SK-N-SH treated with all-trans-retinoic acid at 6 μM for 48 hours (cell line): ENCODE measurements around the gene ATXN7.

ENCODE experiments used
- ATAC-seq: fragments of 200-7000 bp; cut with Tn5 transposase; 3 replicates; pipeline ENCODE4 v1.9.1; 2020; ENCODE audit warnings: mild to moderate bottlenecking, moderate library complexity
- ARNTL ChIP-seq: fragments of 450-650 bp; formaldehyde crosslinking; IDR thresholded peaks from 2 replicates; pipeline ENCODE4 v1.5.0; 2020; ENCODE audit warnings: low read depth, mild to moderate bottlenecking, moderate library complexity, borderline replicate concordance
- BACH2 ChIP-seq: fragments of 250-450 bp; sonication (Bioruptor Pico); IDR thresholded peaks from 2 replicates; pipeline ENCODE4 v1.9.0; 2021; ENCODE audit warnings: mild to moderate bottlenecking, borderline replicate concordance
- CREB5 ChIP-seq: fragments of 250-450 bp; sonication (Bioruptor Pico); IDR thresholded peaks from 2 replicates; pipeline ENCODE4 v1.5.1; 2020; ENCODE audit warnings: low read depth, mild to moderate bottlenecking, moderate library complexity
- CSDC2 ChIP-seq: fragments of 250-450 bp; sonication (Bioruptor Pico); IDR thresholded peaks from 2 replicates; pipeline ENCODE4 v1.5.0; 2020; ENCODE audit warnings: mild to moderate bottlenecking, moderate library complexity
- CSRNP3 ChIP-seq: fragments of 250-450 bp; sonication (Bioruptor Pico); IDR thresholded peaks from 2 replicates; pipeline ENCODE4 v1.5.1; 2021; ENCODE audit warnings: mild to moderate bottlenecking, moderate library complexity
- ESRRG ChIP-seq: fragments of 250-450 bp; sonication (Bioruptor Pico); IDR thresholded peaks from 2 replicates; pipeline ENCODE4 v1.6.1; 2021; ENCODE audit warnings: mild to moderate bottlenecking
- GLIS3 ChIP-seq: fragments of 250-450 bp; sonication (Bioruptor Pico); IDR thresholded peaks from 2 replicates; pipeline ENCODE4 v1.5.0; 2020; ENCODE audit warnings: mild to moderate bottlenecking, moderate library complexity
- ISL1 ChIP-seq: fragments of 250-450 bp; sonication (Bioruptor Pico); IDR thresholded peaks from 2 replicates; pipeline ENCODE4 v2.1.2; 2022; ENCODE audit warnings: mild to moderate bottlenecking, moderate library complexity
- OSR1 ChIP-seq: fragments of 250-450 bp; sonication (Bioruptor Pico); IDR thresholded peaks from 2 replicates; pipeline ENCODE4 v1.8.0; 2022; ENCODE audit warnings: moderate library complexity, mild to moderate bottlenecking, inconsistent platforms
- POU6F1 ChIP-seq: fragments of 250-450 bp; sonication (Bioruptor Pico); IDR thresholded peaks from 2 replicates; pipeline ENCODE4 v1.8.0; 2021; ENCODE audit warnings: low read depth, mild to moderate bottlenecking, moderate library complexity, borderline replicate concordance
- PPARA ChIP-seq: fragments of 250-450 bp; sonication (Bioruptor Pico); IDR thresholded peaks from 2 replicates; pipeline ENCODE4 v1.5.0; 2020; ENCODE audit warnings: mild to moderate bottlenecking, borderline replicate concordance
- RARB ChIP-seq: fragments of 250-450 bp; sonication (Bioruptor Pico); IDR thresholded peaks from 2 replicates; pipeline ENCODE4 v1.8.0; 2021; ENCODE audit warnings: mild to moderate bottlenecking, moderate library complexity
- SNAI2 ChIP-seq: fragments of 250-450 bp; sonication (Bioruptor Pico); IDR thresholded peaks from 2 replicates; pipeline ENCODE4 v1.5.0; 2020; ENCODE audit warnings: mild to moderate bottlenecking, moderate library complexity
- TCF4 ChIP-seq: fragments of 250-450 bp; sonication (Bioruptor Pico); IDR thresholded peaks from 2 replicates; pipeline ENCODE4 v1.8.0; 2021; ENCODE audit warnings: mild to moderate bottlenecking, moderate library complexity, borderline replicate concordance
- TOX ChIP-seq: fragments of 250-450 bp; sonication (Bioruptor Pico); IDR thresholded peaks from 2 replicates; pipeline ENCODE4 v1.8.0; 2021; ENCODE audit warnings: mild to moderate bottlenecking, moderate library complexity, borderline replicate concordance
- TSHZ2 ChIP-seq: fragments of 250-450 bp; sonication (Bioruptor Pico); IDR thresholded peaks from 2 replicates; pipeline ENCODE4 v1.5.0; 2020; ENCODE audit warnings: mild to moderate bottlenecking, moderate library complexity
- ZC3H10 ChIP-seq: fragments of 250-450 bp; sonication (Bioruptor Pico); IDR thresholded peaks from 2 replicates; pipeline ENCODE4 v1.5.1; 2021; ENCODE audit warnings: mild to moderate bottlenecking, moderate library complexity
- ZFP3 ChIP-seq: fragments of 250-450 bp; sonication (Bioruptor Pico); IDR thresholded peaks from 2 replicates; pipeline ENCODE4 v1.5.0; 2020; ENCODE audit warnings: mild to moderate bottlenecking, moderate library complexity
- ZNF565 ChIP-seq: fragments of 450-650 bp; formaldehyde crosslinking; conservative IDR thresholded peaks from 2 replicates; pipeline ENCODE4 v1.5.0; 2020; ENCODE audit warnings: low read depth, mild to moderate bottlenecking, moderate library complexity
- ZNF70 ChIP-seq: fragments of 450-650 bp; formaldehyde crosslinking; IDR thresholded peaks from 2 replicates; pipeline ENCODE4 v1.5.0; 2020; ENCODE audit warnings: mild to moderate bottlenecking, moderate library complexity

The ATXN7 gene

GRCh38 chr3:63849175-63849574 is 14.5 kb upstream of the ATXN7 start (continued):
- no peak for TF ChIP-seq TCF4
- TF ChIP-seq CSDC2: no peak
- no peak for TF ChIP-seq ESRRG
- TF ChIP-seq TOX (CRISPR knock-in tag): no peak
- TF ChIP-seq BACH2: no peak

- ATAC-seq: no peak
- TF ChIP-seq RARB (CRISPR knock-in tag) (no peak), TOX (CRISPR knock-in tag) (no peak), ZNF70 (CRISPR knock-in tag) (no peak), PPARA (CRISPR knock-in tag) (no peak)
Measured at GRCh38 chr3:63851287-63851686, 12.4 kb upstream of the ATXN7 start.

GRCh38 chr3:63853106-63853505 is 10.6 kb upstream of the ATXN7 start:
- no peak for ATAC-seq
- TF ChIP-seq ZC3H10 (CRISPR knock-in tag) (no peak), ARNTL (no peak), PPARA (CRISPR knock-in tag) (no peak), POU6F1 (CRISPR knock-in tag) (no peak), BACH2 (no peak), ZFP3 (CRISPR knock-in tag) (no peak), TSHZ2 (CRISPR knock-in tag) (no peak), SNAI2 (CRISPR knock-in tag) (no peak), ISL1 (CRISPR knock-in tag) (no peak), ZNF70 (CRISPR knock-in tag) (no peak), CSDC2 (no peak)

GRCh38 chr3:63855333-63855940 is 8.2 kb upstream of the ATXN7 start:
- TF ChIP-seq TCF4 (no peak), GLIS3 (no peak), CSDC2 (no peak), ZNF70 (CRISPR knock-in tag) (no peak), RARB (CRISPR knock-in tag) (no peak), ARNTL (no peak), SNAI2 (CRISPR knock-in tag) (no peak), ISL1 (CRISPR knock-in tag) (no peak), ZC3H10 (CRISPR knock-in tag) (no peak), OSR1 (CRISPR knock-in tag) (no peak), PPARA (CRISPR knock-in tag) (no peak), TOX (CRISPR knock-in tag) (no peak), CSRNP3 (CRISPR knock-in tag) (no peak), POU6F1 (CRISPR knock-in tag) (no peak), ZFP3 (CRISPR knock-in tag) (no peak), BACH2 (no peak)
- no peak for ATAC-seq

GRCh38 chr3:63857311-63857710 is 6.4 kb upstream of the ATXN7 start:
- no peak for ATAC-seq
- no peak for TF ChIP-seq ISL1 (CRISPR knock-in tag)
- TF ChIP-seq ZFP3 (CRISPR knock-in tag): no peak
- no peak for TF ChIP-seq CSRNP3 (CRISPR knock-in tag)
- no peak for TF ChIP-seq CREB5 (CRISPR knock-in tag)
- TF ChIP-seq ARNTL: no peak
- TF ChIP-seq RARB (CRISPR knock-in tag): no peak
- TF ChIP-seq ESRRG: no peak
- no peak for TF ChIP-seq BACH2
- TF ChIP-seq TOX (CRISPR knock-in tag): no peak
- no peak for TF ChIP-seq ZNF565 (CRISPR knock-in tag)
- TF ChIP-seq PPARA (CRISPR knock-in tag): no peak
